ES-I3 (cell line): ENCODE measurements around the gene TMEM50A.
"Not testable (repeated sequence)": the region's sequence is repeated elsewhere in the genome, so short reads cannot be mapped to it uniquely, and the experiment has no call there.

Experiments used
- H3K36me3 ChIP-seq: 2 replicates; pipeline ENCODE4 v1.6.1; 2013; ENCODE audit warnings: mild to moderate bottlenecking, low read length, control low read depth, moderate library complexity; ENCODE audit not compliant: insufficient read depth
- H3K4me1 ChIP-seq: 2 replicates; pipeline ENCODE4 v1.6.1; 2013; ENCODE audit warnings: mild to moderate bottlenecking, control low read depth, low read length; ENCODE audit not compliant: insufficient read depth
- H3K9ac ChIP-seq: 2 replicates; pipeline ENCODE4 v1.6.1; 2013; ENCODE audit warnings: low read depth, mild to moderate bottlenecking, low read length, moderate library complexity
- H3K9me3 ChIP-seq: 2 replicates; pipeline ENCODE4 v1.6.1; 2013; ENCODE audit warnings: mild to moderate bottlenecking, low read length, moderate library complexity; ENCODE audit not compliant: control insufficient read depth, insufficient read depth

Gene TMEM50A

GRCh38 chr1:25338188-25338981, at the start of gene TMEM50A:
TSS of gene TMEM50A (plus strand) at chr1:25338334. CDS start at chr1:25340487, 2,153 bp downstream.
- H3K9ac ChIP-seq = peak within 1 kb of the TSS; percentile 94
- H3K4me1 ChIP-seq = 0 out of 2 replicates have a peak, but pooled peaks cover 3% of the 10 kb centered on the region
- H3K36me3 ChIP-seq = no peaks in the 10 kb centered on the region; the same call in 1 of the 2 replicates
- no peaks in the 10 kb centered on the region for H3K9me3 ChIP-seq

DNA sequence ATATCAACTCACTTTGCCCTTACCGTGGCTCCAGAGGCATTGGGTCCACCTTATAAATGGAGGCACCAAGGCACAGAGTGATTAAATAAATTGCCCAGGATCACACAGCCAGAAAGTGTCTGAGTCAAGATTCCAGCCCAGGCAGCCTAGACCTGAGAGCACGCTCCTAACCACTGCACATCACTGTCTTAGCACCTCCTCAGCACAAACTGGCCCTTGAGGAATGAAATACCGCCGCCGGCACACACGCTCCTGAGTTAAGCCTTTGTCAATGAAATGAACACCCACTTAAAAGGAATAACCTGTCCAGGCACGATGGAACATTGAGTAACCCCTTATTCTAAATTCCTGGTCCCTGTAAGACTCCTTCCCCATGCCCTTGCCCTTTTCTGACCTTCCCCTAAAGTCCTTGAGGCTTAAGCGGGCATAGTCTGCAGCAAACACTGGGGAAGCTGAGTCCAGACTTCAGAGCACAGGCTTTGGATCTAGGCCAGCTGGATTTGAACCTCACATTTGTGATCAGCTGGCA, 49.5 kb upstream of the TMEM50A start:
- not testable (repeated sequence) for H3K9me3 ChIP-seq, H3K4me1 ChIP-seq, H3K36me3 ChIP-seq, H3K9ac ChIP-seq

GRCh38 chr1:25290043-25290442, 48.1 kb upstream of the TMEM50A start:
- H3K9me3 ChIP-seq, H3K4me1 ChIP-seq, H3K36me3 ChIP-seq: not testable (repeated sequence)

GRCh38 chr1:25293426-25293825, 44.7 kb upstream of the TMEM50A start:
- not testable (repeated sequence) for H3K4me1 ChIP-seq, H3K9me3 ChIP-seq, H3K36me3 ChIP-seq, H3K9ac ChIP-seq

More at GRCh38 chr1:25290043-25290442, 48.1 kb upstream of the TMEM50A start:
- H3K9ac ChIP-seq = not testable (repeated sequence)

- not testable (repeated sequence) for H3K36me3 ChIP-seq, H3K9me3 ChIP-seq, H3K9ac ChIP-seq, H3K4me1 ChIP-seq
Measured at GRCh38 chr1:25294889-25295826, 43.0 kb upstream of the TMEM50A start.

GRCh38 chr1:25296501-25296900, 41.6 kb upstream of the TMEM50A start:
- H3K4me1 ChIP-seq, H3K9ac ChIP-seq, H3K36me3 ChIP-seq, H3K9me3 ChIP-seq: not testable (repeated sequence)

DNA sequence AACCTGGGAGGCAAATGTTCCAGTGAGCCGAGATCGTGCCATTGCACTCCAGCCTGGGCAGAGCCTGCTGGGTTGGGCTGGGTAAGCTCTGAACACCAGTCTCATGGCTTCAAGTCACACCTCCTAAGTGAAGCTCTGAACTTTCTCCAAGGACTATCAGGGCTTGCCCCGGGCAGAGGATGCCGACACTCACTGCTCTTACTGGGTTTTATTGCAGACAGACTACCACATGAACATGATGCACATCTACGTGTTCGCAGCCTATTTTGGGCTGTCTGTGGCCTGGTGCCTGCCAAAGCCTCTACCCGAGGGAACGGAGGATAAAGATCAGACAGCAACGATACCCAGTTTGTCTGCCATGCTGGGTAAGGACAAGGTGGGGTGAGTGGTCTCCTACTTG, 37.4 kb upstream of the TMEM50A start:
- not testable (repeated sequence) for H3K36me3 ChIP-seq, H3K9ac ChIP-seq, H3K4me1 ChIP-seq, H3K9me3 ChIP-seq

GRCh38 chr1:25302330-25302729, 35.8 kb upstream of the TMEM50A start:
- H3K9ac ChIP-seq, H3K36me3 ChIP-seq, H3K4me1 ChIP-seq, H3K9me3 ChIP-seq: not testable (repeated sequence)

- H3K4me1 ChIP-seq, H3K9me3 ChIP-seq, H3K36me3 ChIP-seq, H3K9ac ChIP-seq: not testable (repeated sequence)
Measured at GRCh38 chr1:25304936-25305335, 33.2 kb upstream of the TMEM50A start.

DNA sequence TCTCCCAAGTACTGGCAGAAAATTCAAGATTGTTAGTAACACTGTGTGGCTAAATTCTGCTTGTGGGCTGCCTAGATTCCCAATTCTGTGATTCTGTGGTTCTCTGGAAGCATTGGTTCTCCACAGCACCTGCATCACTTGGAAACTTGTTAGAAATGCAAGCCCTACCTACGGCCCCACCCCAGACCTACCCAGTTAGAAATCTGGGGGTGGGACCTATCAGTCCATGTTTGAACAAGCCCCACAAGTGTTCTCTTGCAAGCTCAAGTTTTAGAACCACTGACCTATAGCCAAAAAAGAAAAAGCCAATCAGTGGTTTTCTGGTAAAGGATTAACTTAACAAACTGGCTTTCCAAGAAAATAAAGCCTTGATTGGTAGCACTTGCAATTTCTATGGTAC, 30.0 kb upstream of the TMEM50A start:
- not testable (repeated sequence) for H3K9me3 ChIP-seq, H3K36me3 ChIP-seq, H3K4me1 ChIP-seq, H3K9ac ChIP-seq

- H3K9ac ChIP-seq, H3K4me1 ChIP-seq, H3K9me3 ChIP-seq, H3K36me3 ChIP-seq: not testable (repeated sequence)
Measured at GRCh38 chr1:25309085-25309484, 29.0 kb upstream of the TMEM50A start.

- H3K4me1 ChIP-seq, H3K36me3 ChIP-seq, H3K9ac ChIP-seq, H3K9me3 ChIP-seq: not testable (repeated sequence)
Measured at GRCh38 chr1:25309486-25309885, 28.6 kb upstream of the TMEM50A start.

DNA sequence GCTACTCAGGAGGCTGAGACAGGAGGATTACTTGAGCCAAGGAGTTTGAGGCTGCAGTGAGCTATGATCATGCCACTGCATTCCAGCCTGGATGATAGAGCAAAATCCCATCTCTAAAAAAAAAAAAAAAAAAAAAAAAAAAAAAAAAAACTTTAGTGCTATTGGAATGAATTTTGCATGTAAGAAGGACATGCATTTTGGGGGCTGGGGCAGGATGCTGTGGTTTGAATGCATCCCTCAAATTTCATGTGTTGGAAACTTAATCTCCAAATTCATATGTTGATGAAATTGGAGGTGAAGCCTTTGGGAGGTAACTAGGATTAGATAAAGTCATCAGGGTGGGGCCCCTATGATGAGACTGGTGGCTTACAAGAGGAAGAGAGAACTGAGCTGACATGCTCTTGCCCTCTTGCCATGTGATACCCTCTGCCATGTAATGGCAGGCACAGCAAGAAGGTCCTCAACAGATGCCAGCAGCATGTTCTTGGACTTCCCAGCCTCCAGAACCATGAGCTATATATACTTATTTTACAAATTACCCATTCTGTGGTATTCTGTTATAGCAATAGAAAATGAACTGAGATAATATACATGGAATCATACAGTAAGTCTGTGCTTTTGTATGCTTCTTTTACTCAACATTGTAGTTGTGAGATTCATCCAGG, 25.2 kb upstream of the TMEM50A start:
- H3K36me3 ChIP-seq, H3K9me3 ChIP-seq, H3K4me1 ChIP-seq, H3K9ac ChIP-seq: not testable (repeated sequence)

GRCh38 chr1:25320314-25320938, 17.7 kb upstream of the TMEM50A start:
- H3K9me3 ChIP-seq, H3K36me3 ChIP-seq, H3K4me1 ChIP-seq, H3K9ac ChIP-seq: not testable (repeated sequence)
